HepG2 (cell line): Measurements from ENCODE around the gene TMEM41B. TPM values are rescaled to one million over a fixed set of nuclear protein-coding genes. Genes with fewer than 3 reads are reported as not detected.

Experiments used
- KAT7 ChIP-seq: IDR thresholded peaks from 2 replicates; pipeline ENCODE4 v1.6.1; 2018; ENCODE audit warnings: borderline replicate concordance, missing compliant biosample characterization
- LCORL ChIP-seq, 2 experiments: fragments of 450-650 bp in 1 of 2; sonication (generic) in 1 of 2; formaldehyde crosslinking in 1 of 2; IDR thresholded peaks; 2 replicates each; pipeline versions ENCODE4 v1.5.0 to v1.6.1; 2017 to 2020; ENCODE audit warnings: antibody characterized with exemption in 1 of 2, missing genetic modification reagents in 1 of 2
- THAP11 ChIP-seq: IDR thresholded peaks from 2 replicates; pipeline ENCODE4 v1.6.1; 2016; ENCODE audit warnings: missing biosample characterization, missing genetic modification reagents
- ZNF33A ChIP-seq: sonication (generic); formaldehyde crosslinking; IDR thresholded peaks from 2 replicates; pipeline ENCODE4 v1.5.1; 2020; ENCODE audit warnings: missing genetic modification reagents, mild to moderate bottlenecking, moderate library complexity, borderline replicate concordance
- polyA plus RNA-seq, 8 experiments: library from polyadenylated mRNA; depleted of rRNA in 3 of 8; stranded (reverse) in 7 of 8; unstranded in 1 of 8; fragments of >200 nt; fragmentation: Illumina TruSeq in 4 of 8; extraction: Trizol in 4 of 8; gene quantifications; 2 replicates each; pipeline versions ENCODE4 v1.2.1 to v1.2.3, GENCODE V29; 2011 to 2016; ENCODE audit warnings: low read depth in 4 of 8, missing spikeins in 1 of 8, mixed read lengths in 1 of 8; ENCODE audit not compliant: insufficient read depth in 1 of 8
- total RNA-seq, 5 experiments: library from RNA; depleted of rRNA; stranded (reverse); fragments of >200 nt; fragmentation: Illumina TruSeq; extraction: Trizol; gene quantifications; 2 replicates each; pipeline ENCODE4 v1.2.3, GENCODE V29; 2016; ENCODE audit warnings: low read depth in 1 of 5
- TF ChIP-seq, protein P1 (sequence below): sonication (generic); formaldehyde crosslinking; conservative IDR thresholded peaks from 2 replicates; pipeline ENCODE4 v1.4.0; 2020; ENCODE audit warnings: mild to moderate bottlenecking, missing genetic modification reagents, moderate library complexity
- TF ChIP-seq, protein P2 (sequence below): IDR thresholded peaks from 2 replicates; pipeline ENCODE4 v1.6.1; 2012; ENCODE audit warnings: low read depth, low read length, improper control_type of control experiment
- TF ChIP-seq, protein P3 (sequence below): sonication (generic); formaldehyde crosslinking; IDR thresholded peaks from 2 replicates; pipeline ENCODE4 v1.9.0; 2022; ENCODE audit warnings: missing genetic modification reagents, mild to moderate bottlenecking, borderline replicate concordance
- TF ChIP-seq, protein P4 (sequence below): sonication (generic); formaldehyde crosslinking; IDR thresholded peaks from 2 replicates; pipeline ENCODE4 v1.4.0; 2020; ENCODE audit warnings: missing genetic modification reagents, borderline replicate concordance
- TF ChIP-seq, protein P5 (sequence below): sonication (generic); formaldehyde crosslinking; IDR thresholded peaks from 2 replicates; pipeline ENCODE4 v1.5.0; 2020; ENCODE audit warnings: mild to moderate bottlenecking, missing genetic modification reagents, borderline replicate concordance

The TMEM41B gene
- total and polyA plus RNA-seq, 2 of the 13 experiments (the other 11 are each of a cell fraction or from before 2014, with no cell fraction given), result 36.8 to 48.1 TPM

DNA sequence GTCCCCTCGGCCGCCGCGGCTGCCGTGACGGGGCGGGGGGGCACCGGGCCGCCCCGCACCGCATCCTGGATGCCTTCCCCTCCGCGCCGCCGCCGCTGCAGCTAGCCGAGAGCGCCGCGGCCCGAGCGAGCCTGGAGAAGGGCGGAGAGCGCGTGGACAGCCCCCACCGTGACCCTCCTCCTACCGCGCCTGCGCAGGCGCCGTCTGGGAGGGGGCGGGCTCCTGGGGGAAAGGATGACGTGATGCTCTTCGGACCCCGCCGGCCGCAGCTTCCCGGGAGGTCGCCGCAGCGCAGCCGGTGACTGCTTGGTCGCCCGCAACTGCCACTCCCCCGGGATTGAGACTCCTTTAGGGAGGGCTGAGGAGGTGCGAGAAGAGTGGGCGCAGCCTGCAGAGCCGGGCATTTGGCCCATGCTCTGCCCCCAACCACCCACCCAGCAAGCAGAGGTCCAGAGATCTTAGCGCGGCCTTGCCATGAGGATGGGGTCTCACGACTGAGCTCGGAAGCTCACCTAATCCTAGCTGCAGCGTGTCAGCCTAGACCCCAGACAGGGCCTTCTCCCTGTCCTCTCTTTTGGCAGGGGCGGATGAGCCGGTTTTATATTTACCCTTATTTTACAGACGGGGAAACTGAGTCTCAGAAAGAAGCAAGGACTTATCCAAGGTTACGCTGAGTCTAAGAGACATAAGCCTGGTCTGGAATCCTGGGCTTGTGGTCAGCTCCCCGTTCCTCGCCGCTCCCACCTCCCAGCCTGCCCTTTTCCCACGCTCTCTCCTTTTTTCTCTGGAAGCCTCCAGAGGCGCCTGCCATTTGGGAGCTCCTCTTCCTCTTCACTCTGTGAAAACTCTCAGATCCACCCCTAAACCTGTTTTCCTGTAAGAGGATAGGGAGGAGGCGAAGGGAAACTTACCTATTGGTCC, 48.9 kb downstream of the TMEM41B start, which contains the start of gene DENND5A (continued):
- TF ChIP-seq LCORL (IDR thresholded peaks at IDR 0.05) (no peak), LCORL (CRISPR knock-in tag; IDR thresholded peaks at IDR 0.05) (peak; percentile 14; the same call in 1 of the 2 replicates), ZNF33A (no peak), THAP11 (CRISPR knock-in tag) (0 out of 2 replicates have a peak, but pooled peaks have one; percentile 52), KAT7 (CRISPR knock-in tag) (0 out of 2 replicates have a peak, but pooled peaks have one; percentile 27)
- TF ChIP-seq, protein P1, sequence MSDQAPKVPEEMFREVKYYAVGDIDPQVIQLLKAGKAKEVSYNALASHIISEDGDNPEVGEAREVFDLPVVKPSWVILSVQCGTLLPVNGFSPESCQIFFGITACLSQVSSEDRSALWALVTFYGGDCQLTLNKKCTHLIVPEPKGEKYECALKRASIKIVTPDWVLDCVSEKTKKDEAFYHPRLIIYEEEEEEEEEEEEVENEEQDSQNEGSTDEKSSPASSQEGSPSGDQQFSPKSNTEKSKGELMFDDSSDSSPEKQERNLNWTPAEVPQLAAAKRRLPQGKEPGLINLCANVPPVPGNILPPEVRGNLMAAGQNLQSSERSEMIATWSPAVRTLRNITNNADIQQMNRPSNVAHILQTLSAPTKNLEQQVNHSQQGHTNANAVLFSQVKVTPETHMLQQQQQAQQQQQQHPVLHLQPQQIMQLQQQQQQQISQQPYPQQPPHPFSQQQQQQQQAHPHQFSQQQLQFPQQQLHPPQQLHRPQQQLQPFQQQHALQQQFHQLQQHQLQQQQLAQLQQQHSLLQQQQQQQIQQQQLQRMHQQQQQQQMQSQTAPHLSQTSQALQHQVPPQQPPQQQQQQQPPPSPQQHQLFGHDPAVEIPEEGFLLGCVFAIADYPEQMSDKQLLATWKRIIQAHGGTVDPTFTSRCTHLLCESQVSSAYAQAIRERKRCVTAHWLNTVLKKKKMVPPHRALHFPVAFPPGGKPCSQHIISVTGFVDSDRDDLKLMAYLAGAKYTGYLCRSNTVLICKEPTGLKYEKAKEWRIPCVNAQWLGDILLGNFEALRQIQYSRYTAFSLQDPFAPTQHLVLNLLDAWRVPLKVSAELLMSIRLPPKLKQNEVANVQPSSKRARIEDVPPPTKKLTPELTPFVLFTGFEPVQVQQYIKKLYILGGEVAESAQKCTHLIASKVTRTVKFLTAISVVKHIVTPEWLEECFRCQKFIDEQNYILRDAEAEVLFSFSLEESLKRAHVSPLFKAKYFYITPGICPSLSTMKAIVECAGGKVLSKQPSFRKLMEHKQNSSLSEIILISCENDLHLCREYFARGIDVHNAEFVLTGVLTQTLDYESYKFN (CRISPR knock-in tag), result peak; percentile 43; the same call in 1 of the 2 replicates
- TF ChIP-seq, protein P2, sequence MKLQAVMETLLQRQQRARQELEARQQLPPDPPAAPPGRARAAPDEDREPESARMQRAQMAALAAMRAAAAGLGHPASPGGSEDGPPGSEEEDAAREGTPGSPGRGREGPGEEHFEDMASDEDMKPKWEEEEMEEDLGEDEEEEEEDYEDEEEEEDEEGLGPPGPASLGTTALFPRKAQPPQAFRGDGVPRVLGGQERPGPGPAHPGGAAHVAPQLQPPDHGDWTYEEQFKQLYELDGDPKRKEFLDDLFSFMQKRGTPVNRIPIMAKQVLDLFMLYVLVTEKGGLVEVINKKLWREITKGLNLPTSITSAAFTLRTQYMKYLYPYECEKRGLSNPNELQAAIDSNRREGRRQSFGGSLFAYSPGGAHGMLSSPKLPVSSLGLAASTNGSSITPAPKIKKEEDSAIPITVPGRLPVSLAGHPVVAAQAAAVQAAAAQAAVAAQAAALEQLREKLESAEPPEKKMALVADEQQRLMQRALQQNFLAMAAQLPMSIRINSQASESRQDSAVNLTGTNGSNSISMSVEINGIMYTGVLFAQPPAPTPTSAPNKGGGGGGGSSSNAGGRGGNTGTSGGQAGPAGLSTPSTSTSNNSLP, result no peak
- TF ChIP-seq, protein P3, sequence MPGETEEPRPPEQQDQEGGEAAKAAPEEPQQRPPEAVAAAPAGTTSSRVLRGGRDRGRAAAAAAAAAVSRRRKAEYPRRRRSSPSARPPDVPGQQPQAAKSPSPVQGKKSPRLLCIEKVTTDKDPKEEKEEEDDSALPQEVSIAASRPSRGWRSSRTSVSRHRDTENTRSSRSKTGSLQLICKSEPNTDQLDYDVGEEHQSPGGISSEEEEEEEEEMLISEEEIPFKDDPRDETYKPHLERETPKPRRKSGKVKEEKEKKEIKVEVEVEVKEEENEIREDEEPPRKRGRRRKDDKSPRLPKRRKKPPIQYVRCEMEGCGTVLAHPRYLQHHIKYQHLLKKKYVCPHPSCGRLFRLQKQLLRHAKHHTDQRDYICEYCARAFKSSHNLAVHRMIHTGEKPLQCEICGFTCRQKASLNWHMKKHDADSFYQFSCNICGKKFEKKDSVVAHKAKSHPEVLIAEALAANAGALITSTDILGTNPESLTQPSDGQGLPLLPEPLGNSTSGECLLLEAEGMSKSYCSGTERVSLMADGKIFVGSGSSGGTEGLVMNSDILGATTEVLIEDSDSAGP (CRISPR knock-in tag), result peak; percentile 79; the same call in 1 of the 2 replicates
- TF ChIP-seq, protein P4, sequence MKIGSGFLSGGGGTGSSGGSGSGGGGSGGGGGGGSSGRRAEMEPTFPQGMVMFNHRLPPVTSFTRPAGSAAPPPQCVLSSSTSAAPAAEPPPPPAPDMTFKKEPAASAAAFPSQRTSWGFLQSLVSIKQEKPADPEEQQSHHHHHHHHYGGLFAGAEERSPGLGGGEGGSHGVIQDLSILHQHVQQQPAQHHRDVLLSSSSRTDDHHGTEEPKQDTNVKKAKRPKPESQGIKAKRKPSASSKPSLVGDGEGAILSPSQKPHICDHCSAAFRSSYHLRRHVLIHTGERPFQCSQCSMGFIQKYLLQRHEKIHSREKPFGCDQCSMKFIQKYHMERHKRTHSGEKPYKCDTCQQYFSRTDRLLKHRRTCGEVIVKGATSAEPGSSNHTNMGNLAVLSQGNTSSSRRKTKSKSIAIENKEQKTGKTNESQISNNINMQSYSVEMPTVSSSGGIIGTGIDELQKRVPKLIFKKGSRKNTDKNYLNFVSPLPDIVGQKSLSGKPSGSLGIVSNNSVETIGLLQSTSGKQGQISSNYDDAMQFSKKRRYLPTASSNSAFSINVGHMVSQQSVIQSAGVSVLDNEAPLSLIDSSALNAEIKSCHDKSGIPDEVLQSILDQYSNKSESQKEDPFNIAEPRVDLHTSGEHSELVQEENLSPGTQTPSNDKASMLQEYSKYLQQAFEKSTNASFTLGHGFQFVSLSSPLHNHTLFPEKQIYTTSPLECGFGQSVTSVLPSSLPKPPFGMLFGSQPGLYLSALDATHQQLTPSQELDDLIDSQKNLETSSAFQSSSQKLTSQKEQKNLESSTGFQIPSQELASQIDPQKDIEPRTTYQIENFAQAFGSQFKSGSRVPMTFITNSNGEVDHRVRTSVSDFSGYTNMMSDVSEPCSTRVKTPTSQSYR (CRISPR knock-in tag), result 0 out of 2 replicates have a peak, but pooled peaks have one; percentile 9
- TF ChIP-seq, protein P5, sequence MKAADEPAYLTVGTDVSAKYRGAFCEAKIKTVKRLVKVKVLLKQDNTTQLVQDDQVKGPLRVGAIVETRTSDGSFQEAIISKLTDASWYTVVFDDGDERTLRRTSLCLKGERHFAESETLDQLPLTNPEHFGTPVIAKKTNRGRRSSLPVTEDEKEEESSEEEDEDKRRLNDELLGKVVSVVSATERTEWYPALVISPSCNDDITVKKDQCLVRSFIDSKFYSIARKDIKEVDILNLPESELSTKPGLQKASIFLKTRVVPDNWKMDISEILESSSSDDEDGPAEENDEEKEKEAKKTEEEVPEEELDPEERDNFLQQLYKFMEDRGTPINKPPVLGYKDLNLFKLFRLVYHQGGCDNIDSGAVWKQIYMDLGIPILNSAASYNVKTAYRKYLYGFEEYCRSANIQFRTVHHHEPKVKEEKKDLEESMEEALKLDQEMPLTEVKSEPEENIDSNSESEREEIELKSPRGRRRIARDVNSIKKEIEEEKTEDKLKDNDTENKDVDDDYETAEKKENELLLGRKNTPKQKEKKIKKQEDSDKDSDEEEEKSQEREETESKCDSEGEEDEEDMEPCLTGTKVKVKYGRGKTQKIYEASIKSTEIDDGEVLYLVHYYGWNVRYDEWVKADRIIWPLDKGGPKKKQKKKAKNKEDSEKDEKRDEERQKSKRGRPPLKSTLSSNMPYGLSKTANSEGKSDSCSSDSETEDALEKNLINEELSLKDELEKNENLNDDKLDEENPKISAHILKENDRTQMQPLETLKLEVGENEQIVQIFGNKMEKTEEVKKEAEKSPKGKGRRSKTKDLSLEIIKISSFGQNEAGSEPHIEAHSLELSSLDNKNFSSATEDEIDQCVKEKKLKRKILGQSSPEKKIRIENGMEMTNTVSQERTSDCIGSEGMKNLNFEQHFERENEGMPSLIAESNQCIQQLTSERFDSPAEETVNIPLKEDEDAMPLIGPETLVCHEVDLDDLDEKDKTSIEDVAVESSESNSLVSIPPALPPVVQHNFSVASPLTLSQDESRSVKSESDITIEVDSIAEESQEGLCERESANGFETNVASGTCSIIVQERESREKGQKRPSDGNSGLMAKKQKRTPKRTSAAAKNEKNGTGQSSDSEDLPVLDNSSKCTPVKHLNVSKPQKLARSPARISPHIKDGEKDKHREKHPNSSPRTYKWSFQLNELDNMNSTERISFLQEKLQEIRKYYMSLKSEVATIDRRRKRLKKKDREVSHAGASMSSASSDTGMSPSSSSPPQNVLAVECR (CRISPR knock-in tag), result peak; percentile 76
